ENCODE results near the gene LYSET.
"Not testable (repeated sequence)": the region's sequence is repeated elsewhere in the genome, so short reads cannot be mapped to it uniquely, and the experiment has no call there.

GRCh38 chr14:93169619-93170018 lies 15.5 kb upstream of the LYSET start:
- TF ChIP-seq POLR2G (IDR thresholded peaks at IDR 0.05; ENCODE audit: low read depth, low read length); STAG1 (CRISPR knock-in tag; IDR thresholded peaks at IDR 0.05; ENCODE audit: borderline replicate concordance); POLR3A (IDR thresholded peaks at IDR 0.05; ENCODE audit: borderline replicate concordance, extremely low read depth, insufficient read depth, insufficient read length); TAF15 (IDR thresholded peaks at IDR 0.05; ENCODE audit: low read depth, low read length); SNIP1 (IDR thresholded peaks at IDR 0.05; ENCODE audit: low read depth); NFIC (IDR thresholded peaks at IDR 0.05); ZFX (CRISPR knock-in tag; IDR thresholded peaks at IDR 0.05); CTCF (IDR thresholded peaks at IDR 0.05 in 2 of 3, conservative IDR thresholded peaks at IDR 0.05 in 1 of 3; ENCODE audit: insufficient read depth in 2 of 3, low read depth in 1 of 3, low read length in 3 of 3); RBFOX2 (IDR thresholded peaks at IDR 0.05; ENCODE audit: low read depth, low read length); REST (IDR thresholded peaks at IDR 0.05; ENCODE audit: borderline replicate concordance); REST (CRISPR knock-in tag; IDR thresholded peaks at IDR 0.05; ENCODE audit: low read depth); GATA2 (CRISPR knock-in tag; IDR thresholded peaks at IDR 0.05); CHCHD3 (CRISPR knock-in tag; IDR thresholded peaks at IDR 0.05); HMG20B (CRISPR knock-in tag; IDR thresholded peaks at IDR 0.05): not testable (repeated sequence)

Data from K562 (cell line).